Coronary artery (tissue), 2 donors: ENCODE results near the gene PRKCI.
"Not testable (repeated sequence)": the region's sequence is repeated elsewhere in the genome, so short reads cannot be mapped to it uniquely, and the experiment has no call there.

Experiments
- DNase-seq: peaks from one replicate; pipeline ENCODE4 v3.0.0-alpha.2; 2017; ENCODE audit warnings: low spot score
- H3K27ac ChIP-seq, 2 donors: fragments of 200-600 bp; sonication (generic); one replicate each; pipeline ENCODE4 v1.5.1; 2016 to 2019
- H3K4me3 ChIP-seq: fragments of 200-600 bp; sonication (generic); 2 replicates; pipeline ENCODE4 v1.5.1; 2016; ENCODE audit warnings: mild to moderate bottlenecking, moderate library complexity
- TF ChIP-seq, protein P1 (sequence below): fragments of 200-600 bp; sonication (generic); IDR thresholded peaks from one replicate; pipeline ENCODE4 v1.5.1; 2019; ENCODE audit warnings: antibody characterized with exemption

Gene PRKCI

DNA sequence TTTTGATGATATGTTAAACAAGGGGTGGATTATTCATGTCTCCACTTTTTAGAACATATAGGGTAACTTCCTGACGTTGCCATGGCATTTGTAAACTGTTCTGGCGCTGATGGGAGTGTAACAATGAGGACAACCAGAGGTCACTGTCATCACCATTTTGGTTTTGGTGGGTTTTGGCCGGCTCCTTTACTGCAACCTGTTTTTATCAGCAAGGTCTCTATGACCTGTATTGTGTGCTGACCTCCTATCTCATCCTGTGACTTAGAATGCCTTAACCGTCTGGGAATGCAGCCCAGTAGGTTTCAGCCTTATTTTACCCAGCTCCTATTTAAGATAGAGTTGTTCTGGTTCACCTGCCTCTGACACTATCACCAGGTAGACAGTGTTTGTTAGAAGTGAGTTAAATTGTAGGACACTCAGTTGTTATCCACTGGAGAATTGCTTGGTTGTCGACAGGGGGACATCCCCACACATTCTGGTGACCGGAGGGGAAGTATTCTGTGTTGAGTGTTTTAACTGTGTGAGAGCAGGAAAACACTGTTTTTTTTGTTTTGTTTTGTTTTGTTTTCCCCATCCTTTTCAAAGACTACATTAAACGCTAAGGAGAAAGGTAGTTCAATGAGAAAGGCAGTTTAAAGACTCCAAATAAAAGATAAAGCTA is 98.4 kb downstream of the PRKCI start:
- TF ChIP-seq, protein P1, sequence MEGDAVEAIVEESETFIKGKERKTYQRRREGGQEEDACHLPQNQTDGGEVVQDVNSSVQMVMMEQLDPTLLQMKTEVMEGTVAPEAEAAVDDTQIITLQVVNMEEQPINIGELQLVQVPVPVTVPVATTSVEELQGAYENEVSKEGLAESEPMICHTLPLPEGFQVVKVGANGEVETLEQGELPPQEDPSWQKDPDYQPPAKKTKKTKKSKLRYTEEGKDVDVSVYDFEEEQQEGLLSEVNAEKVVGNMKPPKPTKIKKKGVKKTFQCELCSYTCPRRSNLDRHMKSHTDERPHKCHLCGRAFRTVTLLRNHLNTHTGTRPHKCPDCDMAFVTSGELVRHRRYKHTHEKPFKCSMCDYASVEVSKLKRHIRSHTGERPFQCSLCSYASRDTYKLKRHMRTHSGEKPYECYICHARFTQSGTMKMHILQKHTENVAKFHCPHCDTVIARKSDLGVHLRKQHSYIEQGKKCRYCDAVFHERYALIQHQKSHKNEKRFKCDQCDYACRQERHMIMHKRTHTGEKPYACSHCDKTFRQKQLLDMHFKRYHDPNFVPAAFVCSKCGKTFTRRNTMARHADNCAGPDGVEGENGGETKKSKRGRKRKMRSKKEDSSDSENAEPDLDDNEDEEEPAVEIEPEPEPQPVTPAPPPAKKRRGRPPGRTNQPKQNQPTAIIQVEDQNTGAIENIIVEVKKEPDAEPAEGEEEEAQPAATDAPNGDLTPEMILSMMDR, result no peak
- Histone ChIP-seq H3K27ac (no peak overlapping the region), H3K4me3 (no peak overlapping the region)
- no peak for DNase-seq

- Histone ChIP-seq H3K4me3 (no peak overlapping the region), H3K27ac (no peak overlapping the region)
- no peak for DNase-seq
- TF ChIP-seq, protein P1, result no peak
Measured at GRCh38 chr3:170321321-170322034, 99.3 kb downstream of the PRKCI start.

- TF ChIP-seq, protein P1, result no peak
Measured at GRCh38 chr3:170322566-170323269, 100.5 kb downstream of the PRKCI start.

GRCh38 chr3:170323331-170323730 is 101.1 kb downstream of the PRKCI start:
- no peak for DNase-seq
- no peak overlapping the region for H3K27ac ChIP-seq
- no peak overlapping the region for H3K4me3 ChIP-seq
- TF ChIP-seq, protein P1, result no peak

More at GRCh38 chr3:170322566-170323269, 100.5 kb downstream of the PRKCI start:
- no peak overlapping the region for H3K4me3 ChIP-seq
- no peak overlapping the region for H3K27ac ChIP-seq
- no peak for DNase-seq

GRCh38 chr3:170324962-170325361 is 102.7 kb downstream of the PRKCI start:
- Histone ChIP-seq H3K4me3 (no peak overlapping the region), H3K27ac (no peak overlapping the region)
- DNase-seq, result no peak
- TF ChIP-seq, protein P1, result no peak

DNA sequence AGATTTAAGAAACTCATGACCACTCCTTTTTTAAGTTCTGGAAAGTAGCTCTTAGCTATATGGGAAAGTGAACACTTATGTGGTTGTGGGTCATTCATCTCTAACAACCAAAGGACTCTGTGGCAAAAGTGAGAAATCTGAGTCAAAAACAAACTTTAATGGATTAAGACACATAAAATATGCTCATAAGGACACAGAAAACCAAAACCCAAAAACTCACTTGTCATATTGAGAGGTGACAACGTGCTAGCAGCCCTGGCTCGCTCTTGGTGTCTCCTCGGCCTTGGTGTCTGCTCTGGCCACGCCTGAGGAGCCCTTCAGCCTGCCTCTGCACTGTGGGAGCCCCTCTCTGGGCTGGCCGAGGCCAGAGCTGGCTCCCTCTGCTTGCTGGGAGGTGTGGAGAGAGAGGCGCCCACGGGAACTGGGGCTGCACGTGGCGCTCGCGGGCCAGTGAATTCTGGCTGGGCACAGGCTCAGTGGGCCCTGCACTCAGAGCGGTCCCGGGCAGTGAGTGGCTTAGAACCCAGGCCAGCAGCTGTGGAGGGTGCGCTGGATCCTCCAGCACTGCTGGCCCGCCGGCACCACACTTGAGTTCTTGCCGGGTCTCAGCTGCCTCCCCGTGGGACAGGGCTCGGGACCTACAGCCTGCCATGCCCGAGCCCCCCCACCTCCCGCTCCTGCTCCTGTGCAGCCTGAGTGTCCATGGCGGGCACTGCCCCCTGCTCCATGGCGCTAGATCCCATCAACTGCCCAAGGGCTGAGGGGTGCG is 105.0 kb downstream of the PRKCI start:
- Histone ChIP-seq H3K4me3 (no peak overlapping the region), H3K27ac (no peak overlapping the region)
- TF ChIP-seq, protein P1, result no peak
- no peak for DNase-seq

GRCh38 chr3:170327868-170328548 is 105.8 kb downstream of the PRKCI start:
- not testable (repeated sequence) for H3K27ac ChIP-seq, DNase-seq, H3K4me3 ChIP-seq
